NB4 (cell line): Measurements from ENCODE around the gene NEB.

Source experiments
- DNase-seq: peaks from one replicate; pipeline ENCODE4 v3.0.0; 2010; ENCODE audit warnings: low read depth
- H3K4me3 ChIP-seq: one replicate; pipeline ENCODE4 v1.5.1; 2011; ENCODE audit warnings: mild to moderate bottlenecking, low read depth, low read length, moderate library complexity
- MYC ChIP-seq: IDR thresholded peaks from 2 replicates; pipeline ENCODE4 v1.6.1; 2011; ENCODE audit warnings: low read depth, low read length
- POLR2A ChIP-seq: IDR thresholded peaks from 2 replicates; pipeline ENCODE4 v1.6.1; 2011; ENCODE audit warnings: mild to moderate bottlenecking; ENCODE audit not compliant: insufficient read length; ENCODE audit errors: extremely low read depth
- TF ChIP-seq, protein P1 (sequence below): IDR thresholded peaks from one replicate; pipeline ENCODE4 v1.5.1; 2012; ENCODE audit warnings: low read depth, low read length
- TF ChIP-seq, protein P2 (sequence below): IDR thresholded peaks from 2 replicates; pipeline ENCODE4 v1.6.1; 2011; ENCODE audit warnings: low read depth, low read length

NEB gene

DNA sequence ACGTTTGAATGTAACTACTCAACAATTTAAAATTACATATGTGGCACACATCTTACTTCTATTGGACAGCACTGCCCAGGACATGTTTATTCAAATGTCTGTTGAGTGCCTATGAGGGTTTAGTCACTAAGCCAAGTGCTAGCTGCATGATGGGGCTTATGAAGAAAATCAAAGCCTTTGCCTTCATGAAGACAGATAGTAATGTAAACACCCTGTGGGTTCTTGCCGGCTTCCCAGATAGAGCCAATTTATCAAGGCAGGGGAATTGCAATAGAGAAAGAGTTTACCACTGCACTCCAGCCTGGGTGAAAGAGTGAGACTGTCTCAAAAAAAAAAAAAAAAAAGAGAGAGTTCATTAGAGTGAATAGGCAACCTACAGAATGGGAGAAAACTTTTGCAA, 43.7 kb upstream of the NEB start:
- H3K4me3 ChIP-seq: no peak overlapping the region
- DNase-seq: no peak
- TF ChIP-seq MYC (no peak), POLR2A (no peak)
- TF ChIP-seq, protein P1, sequence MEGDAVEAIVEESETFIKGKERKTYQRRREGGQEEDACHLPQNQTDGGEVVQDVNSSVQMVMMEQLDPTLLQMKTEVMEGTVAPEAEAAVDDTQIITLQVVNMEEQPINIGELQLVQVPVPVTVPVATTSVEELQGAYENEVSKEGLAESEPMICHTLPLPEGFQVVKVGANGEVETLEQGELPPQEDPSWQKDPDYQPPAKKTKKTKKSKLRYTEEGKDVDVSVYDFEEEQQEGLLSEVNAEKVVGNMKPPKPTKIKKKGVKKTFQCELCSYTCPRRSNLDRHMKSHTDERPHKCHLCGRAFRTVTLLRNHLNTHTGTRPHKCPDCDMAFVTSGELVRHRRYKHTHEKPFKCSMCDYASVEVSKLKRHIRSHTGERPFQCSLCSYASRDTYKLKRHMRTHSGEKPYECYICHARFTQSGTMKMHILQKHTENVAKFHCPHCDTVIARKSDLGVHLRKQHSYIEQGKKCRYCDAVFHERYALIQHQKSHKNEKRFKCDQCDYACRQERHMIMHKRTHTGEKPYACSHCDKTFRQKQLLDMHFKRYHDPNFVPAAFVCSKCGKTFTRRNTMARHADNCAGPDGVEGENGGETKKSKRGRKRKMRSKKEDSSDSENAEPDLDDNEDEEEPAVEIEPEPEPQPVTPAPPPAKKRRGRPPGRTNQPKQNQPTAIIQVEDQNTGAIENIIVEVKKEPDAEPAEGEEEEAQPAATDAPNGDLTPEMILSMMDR: no peak
- TF ChIP-seq, protein P2, sequence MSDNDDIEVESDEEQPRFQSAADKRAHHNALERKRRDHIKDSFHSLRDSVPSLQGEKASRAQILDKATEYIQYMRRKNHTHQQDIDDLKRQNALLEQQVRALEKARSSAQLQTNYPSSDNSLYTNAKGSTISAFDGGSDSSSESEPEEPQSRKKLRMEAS: no peak

DNA sequence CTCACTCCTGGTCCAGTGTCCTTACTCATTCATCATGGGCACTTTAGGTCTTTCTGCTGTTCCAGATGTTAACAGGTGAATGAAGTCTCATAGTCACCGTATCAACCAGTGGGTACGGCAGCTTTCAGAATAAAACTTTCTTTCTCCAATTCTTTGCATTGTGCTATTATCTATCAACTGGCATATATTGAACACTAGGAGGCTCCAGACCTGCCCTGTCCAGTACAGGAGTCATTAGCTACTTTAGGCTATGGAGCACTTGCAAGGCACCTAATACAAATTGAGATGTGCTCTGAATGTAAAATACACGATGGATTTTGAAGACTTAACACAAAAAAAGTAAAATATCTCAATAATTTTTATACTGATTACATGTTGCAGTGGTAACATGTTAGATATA, 43.2 kb upstream of the NEB start:
- peak; percentile 13 for DNase-seq
- H3K4me3 ChIP-seq: no peak overlapping the region
- TF ChIP-seq, protein P1: no peak
- TF ChIP-seq, protein P2: no peak
- TF ChIP-seq MYC: no peak
- no peak for TF ChIP-seq POLR2A

DNA sequence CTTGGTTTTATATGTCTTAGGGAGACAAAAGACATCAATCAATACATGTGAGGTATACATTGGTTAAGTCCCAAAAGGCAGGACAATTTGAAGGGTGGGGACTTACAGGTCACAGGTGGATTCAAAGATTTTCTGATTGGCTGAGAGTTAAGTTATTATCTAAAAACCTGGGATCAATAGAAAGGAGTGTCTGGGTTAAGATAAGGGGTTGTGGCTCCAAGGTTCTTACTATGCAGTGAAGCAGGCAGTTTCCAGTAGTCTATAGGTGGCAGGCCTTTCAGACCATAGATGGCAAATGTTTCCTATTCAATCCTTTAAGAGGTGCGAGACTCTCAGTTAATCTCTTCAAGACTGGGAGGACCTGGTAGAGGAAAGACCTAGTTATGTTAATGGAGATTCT, 42.1 kb upstream of the NEB start:
- DNase-seq: no peak
- TF ChIP-seq, protein P2: no peak
- TF ChIP-seq POLR2A (no peak), MYC (no peak)
- TF ChIP-seq, protein P1: no peak
- H3K4me3 ChIP-seq: no peak overlapping the region

- no peak overlapping the region for H3K4me3 ChIP-seq
- DNase-seq: no peak
- TF ChIP-seq, protein P2: no peak
- no peak for TF ChIP-seq POLR2A
- TF ChIP-seq, protein P1: no peak
- no peak for TF ChIP-seq MYC
Observed at GRCh38 chr2:151775057-151775740, 40.9 kb upstream of the NEB start.

GRCh38 chr2:151774506-151774905, 40.2 kb upstream of the NEB start:
- no peak for TF ChIP-seq POLR2A
- TF ChIP-seq, protein P1: no peak
- TF ChIP-seq, protein P2: no peak
- TF ChIP-seq MYC: no peak
- H3K4me3 ChIP-seq: no peak overlapping the region
- DNase-seq: no peak
